Measurements from ENCODE around the gene IST1.

The IST1 gene

GRCh38 chr16:71852158-71852557, 43.2 kb upstream of the IST1 start:
- TF ChIP-seq MAX (IDR thresholded peaks at IDR 0.05; ENCODE audit: low read depth, low read length), result no peak
- TF ChIP-seq MYC (IDR thresholded peaks at IDR 0.05; ENCODE audit: low read depth, low read length), result no peak
- no peak for TF ChIP-seq POLR2A (IDR thresholded peaks at IDR 0.05; ENCODE audit: extremely low read depth, insufficient read length)
- TF ChIP-seq CTCF (IDR thresholded peaks at IDR 0.05; ENCODE audit: low read depth, low read length), result no peak
- no peak for DNase-seq (ENCODE audit: low read depth)
- no peak overlapping the region for H3K4me3 ChIP-seq (ENCODE audit: low read depth, low read length)

GRCh38 chr16:71852561-71852960, 42.8 kb upstream of the IST1 start:
- no peak for TF ChIP-seq MAX (IDR thresholded peaks at IDR 0.05; ENCODE audit: low read depth, low read length)
- no peak for TF ChIP-seq CTCF (IDR thresholded peaks at IDR 0.05; ENCODE audit: low read depth, low read length)
- TF ChIP-seq POLR2A (IDR thresholded peaks at IDR 0.05; ENCODE audit: extremely low read depth, insufficient read length), result no peak
- TF ChIP-seq MYC (IDR thresholded peaks at IDR 0.05; ENCODE audit: low read depth, low read length), result no peak
- no peak for DNase-seq (ENCODE audit: low read depth)
- H3K4me3 ChIP-seq (ENCODE audit: low read depth, low read length), result no peak overlapping the region

GRCh38 chr16:71853413-71853812, 41.9 kb upstream of the IST1 start:
- no peak for TF ChIP-seq POLR2A (IDR thresholded peaks at IDR 0.05; ENCODE audit: extremely low read depth, insufficient read length)
- TF ChIP-seq MAX (IDR thresholded peaks at IDR 0.05; ENCODE audit: low read depth, low read length), result no peak
- no peak for TF ChIP-seq CTCF (IDR thresholded peaks at IDR 0.05; ENCODE audit: low read depth, low read length)
- no peak for TF ChIP-seq MYC (IDR thresholded peaks at IDR 0.05; ENCODE audit: low read depth, low read length)
- H3K4me3 ChIP-seq (ENCODE audit: low read depth, low read length), result no peak overlapping the region
- no peak for DNase-seq (ENCODE audit: low read depth)

- no peak overlapping the region for H3K4me3 ChIP-seq (ENCODE audit: low read depth, low read length)
- TF ChIP-seq CTCF (IDR thresholded peaks at IDR 0.05; ENCODE audit: low read depth, low read length) (no peak), POLR2A (IDR thresholded peaks at IDR 0.05; ENCODE audit: extremely low read depth, insufficient read length) (no peak), MYC (IDR thresholded peaks at IDR 0.05; ENCODE audit: low read depth, low read length) (no peak), MAX (IDR thresholded peaks at IDR 0.05; ENCODE audit: low read depth, low read length) (no peak)
- DNase-seq (ENCODE audit: low read depth), result no peak
These were observed 40.9 kb upstream of the IST1 start for GRCh38 chr16:71854369-71854948.

- DNase-seq (ENCODE audit: low read depth), result no peak
- TF ChIP-seq MAX (IDR thresholded peaks at IDR 0.05; ENCODE audit: low read depth, low read length) (no peak), POLR2A (IDR thresholded peaks at IDR 0.05; ENCODE audit: extremely low read depth, insufficient read length) (no peak), MYC (IDR thresholded peaks at IDR 0.05; ENCODE audit: low read depth, low read length) (no peak), CTCF (IDR thresholded peaks at IDR 0.05; ENCODE audit: low read depth, low read length) (no peak)
- no peak overlapping the region for H3K4me3 ChIP-seq (ENCODE audit: low read depth, low read length)
These were observed 39.2 kb upstream of the IST1 start for GRCh38 chr16:71855937-71856662.
